IgD-negative memory B cell (primary cell): ENCODE results near the gene KDM1A. TPM values are rescaled to one million over a fixed set of nuclear protein-coding genes. Genes with fewer than 3 reads are reported as not detected.

ENCODE experiments used
- H3K27ac Mint-ChIP-seq, 3 donors: one replicate each; pipeline ENCODE4 v1.8.0; 2020 to 2022; ENCODE audit warnings: mild to moderate bottlenecking in 3 of 3, mixed read lengths in 3 of 3, moderate library complexity in 1 of 3
- H3K27me3 Mint-ChIP-seq: one replicate; pipeline ENCODE4 v1.8.0; 2021; ENCODE audit warnings: mixed read lengths
- H3K36me3 Mint-ChIP-seq: one replicate; pipeline ENCODE4 v1.8.0; 2020; ENCODE audit warnings: mild to moderate bottlenecking, mixed read lengths
- H3K4me1 Mint-ChIP-seq, 3 donors: one replicate each; pipeline ENCODE4 v1.8.0; 2020 to 2022; ENCODE audit warnings: mixed read lengths in 3 of 3, mild to moderate bottlenecking in 1 of 3
- H3K4me3 Mint-ChIP-seq, 4 donors: one replicate each; pipeline ENCODE4 v1.8.0; 2020 to 2022; ENCODE audit warnings: mild to moderate bottlenecking in 4 of 4, mixed read lengths in 4 of 4, moderate library complexity in 3 of 4
- H3K9me3 Mint-ChIP-seq, 3 donors: one replicate each; pipeline ENCODE4 v1.8.0; 2020 to 2021; ENCODE audit warnings: mixed read lengths in 3 of 3, mild to moderate bottlenecking in 1 of 3
- polyA plus RNA-seq: library from polyadenylated mRNA; unstranded; fragments of 300-500 nt; fragmentation: Illumina TruSeq; gene quantifications from one replicate; pipeline ENCODE4 v1.2.3, GENCODE V29; 2021

Gene KDM1A
- polyA plus RNA-seq, 1 donor from 2014 or later, result 43.8 TPM

DNA sequence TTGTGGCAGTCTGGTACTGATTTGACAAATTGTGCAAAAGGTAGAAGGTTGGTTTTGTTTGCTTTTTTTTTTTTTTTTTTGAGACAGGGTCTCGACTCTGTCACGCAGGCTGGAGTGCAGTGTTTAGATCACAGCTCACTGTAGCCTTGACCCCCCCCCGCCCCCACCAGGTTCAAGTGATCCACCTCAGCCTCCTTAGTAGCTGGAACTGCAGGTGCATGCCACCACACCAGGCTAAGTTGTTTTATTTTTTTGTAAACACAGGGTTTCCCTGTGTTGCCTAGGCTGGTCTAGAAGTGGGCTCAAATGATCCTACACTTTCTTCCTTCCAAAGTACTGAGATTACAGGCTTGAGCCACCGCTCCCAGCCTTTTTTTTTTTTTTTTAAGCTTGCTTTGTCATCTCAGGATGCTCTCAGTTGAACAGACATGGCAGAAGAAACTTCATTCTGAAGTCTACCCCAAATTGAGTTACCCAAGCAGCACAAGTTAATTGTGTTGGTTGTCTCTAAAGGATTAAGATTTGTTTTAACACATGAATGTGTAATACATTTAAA is 8.2 kb downstream of the KDM1A start:
- H3K4me3 Mint-ChIP-seq, result no peak overlapping the region
- H3K9me3 Mint-ChIP-seq, result peaks cover 0 to 8% (median 0%) of the 10 kb centered on the region in 3 donors
- peaks cover 8% of the 10 kb centered on the region for H3K36me3 Mint-ChIP-seq
- no peak overlapping the region for H3K27ac Mint-ChIP-seq
- no peaks in the 10 kb centered on the region for H3K27me3 Mint-ChIP-seq
- peaks cover 32 to 55% (median 50%) of the 10 kb centered on the region in 3 donors for H3K4me1 Mint-ChIP-seq

- peaks cover 34 to 54% (median 43%) of the 10 kb centered on the region in 3 donors for H3K4me1 Mint-ChIP-seq
- no peak overlapping the region for H3K27ac Mint-ChIP-seq
- no peaks in the 10 kb centered on the region for H3K27me3 Mint-ChIP-seq
- H3K36me3 Mint-ChIP-seq, result no peaks in the 10 kb centered on the region
- no peak overlapping the region for H3K4me3 Mint-ChIP-seq
- no peaks in the 10 kb centered on the region for H3K9me3 Mint-ChIP-seq
Measured at GRCh38 chr1:23029337-23029736, 10.1 kb downstream of the KDM1A start.

GRCh38 chr1:23035823-23036452 is 16.7 kb downstream of the KDM1A start:
- Mint-ChIP-seq H3K27me3 (no peaks in the 10 kb centered on the region), H3K4me3 (no peak overlapping the region), H3K4me1 (peaks cover 17 to 30% (median 19%) of the 10 kb centered on the region in 3 donors), H3K27ac (no peak overlapping the region), H3K36me3 (peaks cover 4% of the 10 kb centered on the region), H3K9me3 (no peaks in the 10 kb centered on the region)

- Mint-ChIP-seq H3K27me3 (no peaks in the 10 kb centered on the region), H3K27ac (no peak overlapping the region), H3K4me3 (no peak overlapping the region), H3K36me3 (peaks cover 4% of the 10 kb centered on the region), H3K4me1 (peaks cover 12 to 23% (median 16%) of the 10 kb centered on the region in 3 donors), H3K9me3 (no peaks in the 10 kb centered on the region)
Measured at GRCh38 chr1:23037081-23037740, 17.9 kb downstream of the KDM1A start.

GRCh38 chr1:23039308-23039826 is 20.1 kb downstream of the KDM1A start:
- H3K4me3 Mint-ChIP-seq, result no peak overlapping the region
- peaks cover 5% of the 10 kb centered on the region for H3K36me3 Mint-ChIP-seq
- H3K27me3 Mint-ChIP-seq, result no peaks in the 10 kb centered on the region
- H3K4me1 Mint-ChIP-seq, result peaks cover 6 to 15% (median 8%) of the 10 kb centered on the region in 3 donors
- peak overlapping the region in 1 of 3 donors; percentile 78 for H3K27ac Mint-ChIP-seq
- no peaks in the 10 kb centered on the region for H3K9me3 Mint-ChIP-seq

GRCh38 chr1:23040509-23040908 is 21.2 kb downstream of the KDM1A start:
- Mint-ChIP-seq H3K9me3 (no peaks in the 10 kb centered on the region), H3K4me1 (peaks cover 7 to 15% (median 9%) of the 10 kb centered on the region in 3 donors), H3K4me3 (no peak overlapping the region), H3K36me3 (peaks cover 5% of the 10 kb centered on the region), H3K27ac (no peak overlapping the region), H3K27me3 (no peaks in the 10 kb centered on the region)

DNA sequence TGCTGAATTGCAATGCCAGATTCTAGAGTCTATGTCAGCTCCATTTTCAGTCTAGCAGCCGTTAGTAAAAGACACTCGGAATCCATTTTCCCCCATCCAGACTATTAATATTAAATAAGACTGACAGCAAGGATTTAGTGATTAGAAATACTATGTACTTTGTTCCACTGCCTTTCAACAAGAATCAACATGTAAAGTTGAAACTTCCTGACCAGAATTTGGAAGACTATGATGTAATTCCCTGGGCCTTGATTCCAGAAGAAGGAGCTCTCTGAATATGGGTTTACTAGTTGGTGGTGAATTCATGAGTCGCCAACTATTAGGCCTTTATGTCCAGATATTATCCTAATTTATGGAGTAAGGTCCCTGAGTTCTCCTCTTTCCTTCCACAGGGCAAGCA is 24.8 kb downstream of the KDM1A start:
- Mint-ChIP-seq H3K36me3 (peaks cover 5% of the 10 kb centered on the region), H3K9me3 (no peaks in the 10 kb centered on the region), H3K4me3 (no peak overlapping the region), H3K27me3 (no peaks in the 10 kb centered on the region), H3K27ac (no peak overlapping the region), H3K4me1 (peaks cover 6 to 13% (median 11%) of the 10 kb centered on the region in 3 donors)

DNA sequence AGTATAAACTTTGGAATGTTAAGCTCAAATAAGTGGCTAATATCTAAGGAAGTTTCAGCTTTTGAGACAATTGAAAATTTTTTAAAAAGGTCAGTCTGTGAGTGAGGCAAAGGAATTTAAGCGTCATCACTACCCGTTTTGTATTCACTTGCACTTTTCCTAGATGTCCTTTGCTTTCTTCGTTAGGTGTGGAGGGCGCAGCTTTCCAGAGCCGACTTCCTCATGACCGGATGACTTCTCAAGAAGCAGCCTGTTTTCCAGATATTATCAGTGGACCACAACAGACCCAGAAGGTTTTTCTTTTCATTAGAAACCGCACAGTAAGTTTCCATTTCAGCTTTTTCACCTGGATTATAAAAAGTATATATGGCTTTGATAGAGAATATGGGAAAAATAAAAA is 30.9 kb downstream of the KDM1A start:
- peaks cover 9% of the 10 kb centered on the region for H3K36me3 Mint-ChIP-seq
- no peaks in the 10 kb centered on the region for H3K9me3 Mint-ChIP-seq
- H3K4me1 Mint-ChIP-seq, result peaks cover 3 to 7% (median 4%) of the 10 kb centered on the region in 3 donors
- no peak overlapping the region for H3K4me3 Mint-ChIP-seq
- no peaks in the 10 kb centered on the region for H3K27me3 Mint-ChIP-seq
- no peak overlapping the region for H3K27ac Mint-ChIP-seq

GRCh38 chr1:23051290-23051909 is 32.1 kb downstream of the KDM1A start:
- H3K4me1 Mint-ChIP-seq, result peaks cover 0 to 2% (median 0%) of the 10 kb centered on the region in 3 donors
- H3K36me3 Mint-ChIP-seq, result peaks cover 9% of the 10 kb centered on the region
- H3K9me3 Mint-ChIP-seq, result no peaks in the 10 kb centered on the region
- no peak overlapping the region for H3K27ac Mint-ChIP-seq
- H3K4me3 Mint-ChIP-seq, result peak overlapping the region in 1 of 4 donors; percentile 24
- H3K27me3 Mint-ChIP-seq, result no peaks in the 10 kb centered on the region

- Mint-ChIP-seq H3K36me3 (peaks cover 13% of the 10 kb centered on the region), H3K27me3 (no peaks in the 10 kb centered on the region), H3K27ac (no peak overlapping the region), H3K4me3 (no peak overlapping the region), H3K9me3 (peaks cover 0 to 2% (median 0%) of the 10 kb centered on the region in 3 donors), H3K4me1 (peaks cover 0 to 1% (median 0%) of the 10 kb centered on the region in 3 donors)
Measured at GRCh38 chr1:23057301-23057700, 38.0 kb downstream of the KDM1A start.

GRCh38 chr1:23062271-23062670 is 43.0 kb downstream of the KDM1A start:
- H3K4me3 Mint-ChIP-seq, result no peak overlapping the region
- no peak overlapping the region for H3K27ac Mint-ChIP-seq
- peaks cover 12% of the 10 kb centered on the region for H3K36me3 Mint-ChIP-seq
- peaks cover 0 to 2% (median 0%) of the 10 kb centered on the region in 3 donors for H3K9me3 Mint-ChIP-seq
- peaks cover 0 to 2% (median 0%) of the 10 kb centered on the region in 3 donors for H3K4me1 Mint-ChIP-seq
- no peaks in the 10 kb centered on the region for H3K27me3 Mint-ChIP-seq

GRCh38 chr1:23065385-23065784 is 46.1 kb downstream of the KDM1A start:
- Mint-ChIP-seq H3K27me3 (no peaks in the 10 kb centered on the region), H3K4me3 (no peak overlapping the region), H3K9me3 (peaks cover 0 to 1% (median 0%) of the 10 kb centered on the region in 3 donors), H3K4me1 (peaks cover 0 to 2% (median 0%) of the 10 kb centered on the region in 3 donors), H3K27ac (no peak overlapping the region), H3K36me3 (peaks cover 14% of the 10 kb centered on the region)

DNA sequence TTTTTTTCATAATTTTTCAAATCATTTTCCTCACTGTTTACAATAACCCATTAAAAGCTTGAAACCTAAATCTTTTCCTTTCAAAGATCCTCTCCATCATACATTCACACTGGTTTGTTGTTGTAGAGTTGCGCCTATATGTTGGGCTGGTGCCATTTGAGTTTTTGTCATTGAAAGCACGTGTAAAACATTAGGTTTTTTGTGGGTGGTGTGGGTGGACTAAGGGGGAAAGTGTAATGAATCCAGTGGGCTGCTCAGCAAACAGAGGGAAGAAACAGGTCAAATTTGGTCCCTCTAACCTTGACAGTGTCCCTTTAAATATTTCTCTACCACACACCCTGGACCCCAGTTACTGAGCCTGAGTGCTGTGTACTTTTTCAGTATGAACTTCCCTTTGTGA is 46.8 kb downstream of the KDM1A start:
- Mint-ChIP-seq H3K9me3 (no peaks in the 10 kb centered on the region), H3K4me1 (peaks cover 0 to 2% (median 0%) of the 10 kb centered on the region in 3 donors), H3K27ac (no peak overlapping the region), H3K27me3 (no peaks in the 10 kb centered on the region), H3K36me3 (peaks cover 11% of the 10 kb centered on the region), H3K4me3 (no peak overlapping the region)

DNA sequence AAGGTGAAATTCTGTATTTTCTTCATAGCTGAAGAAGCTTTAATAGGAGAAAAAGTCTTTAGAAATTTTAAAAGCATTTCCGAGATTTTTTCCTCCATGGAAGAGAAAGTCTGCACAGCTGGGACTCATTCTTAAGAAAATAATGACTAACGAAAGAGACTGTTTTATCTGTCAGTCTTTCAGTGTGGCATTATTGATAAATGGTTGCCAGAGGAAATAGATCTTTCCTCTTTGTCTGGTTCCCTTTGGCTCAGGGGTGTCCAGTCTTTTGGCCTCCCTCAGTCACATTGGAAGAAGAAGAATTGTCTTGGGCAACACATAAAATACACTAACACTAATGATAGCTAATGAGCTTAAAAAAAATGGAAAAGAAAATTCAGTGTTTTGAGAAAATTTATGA is 49.9 kb downstream of the KDM1A start:
- peaks cover 0 to 1% (median 0%) of the 10 kb centered on the region in 3 donors for H3K4me1 Mint-ChIP-seq
- H3K4me3 Mint-ChIP-seq, result no peak overlapping the region
- H3K27me3 Mint-ChIP-seq, result no peaks in the 10 kb centered on the region
- H3K27ac Mint-ChIP-seq, result no peak overlapping the region
- H3K9me3 Mint-ChIP-seq, result no peaks in the 10 kb centered on the region
- peaks cover 9% of the 10 kb centered on the region for H3K36me3 Mint-ChIP-seq

DNA sequence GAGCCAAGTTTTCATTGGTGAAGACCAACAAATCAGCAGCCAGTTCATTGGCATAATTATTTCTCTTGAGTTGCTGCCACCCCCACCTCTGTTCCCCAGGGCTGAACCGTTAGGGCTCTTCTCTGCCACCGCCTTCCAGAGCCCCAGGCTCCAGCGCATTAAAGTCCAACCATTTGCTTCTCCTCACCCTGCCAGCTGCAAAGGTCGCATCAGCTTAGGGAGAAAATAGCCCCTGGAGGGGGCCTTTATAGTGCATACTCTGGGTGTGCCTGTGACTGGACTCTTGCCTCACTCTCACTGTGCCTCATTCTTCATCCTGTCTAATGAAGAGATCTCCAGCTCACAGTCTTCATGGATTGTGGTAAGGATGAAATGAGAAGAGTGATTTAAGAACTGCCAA is 50.4 kb downstream of the KDM1A start:
- Mint-ChIP-seq H3K27me3 (no peaks in the 10 kb centered on the region), H3K4me3 (no peak overlapping the region), H3K27ac (peak overlapping the region in 1 of 3 donors; percentile 24), H3K9me3 (no peaks in the 10 kb centered on the region), H3K36me3 (peaks cover 6% of the 10 kb centered on the region), H3K4me1 (peaks cover 0 to 1% (median 0%) of the 10 kb centered on the region in 3 donors)
